GM21576 (cell line): ENCODE data around the gene ARL4A.
"Not testable (repeated sequence)": the region's sequence is repeated elsewhere in the genome, so short reads cannot be mapped to it uniquely, and the experiment has no call there.

Experiments used
- ATAC-seq: cut with Tn5 transposase; IDR thresholded peaks from one replicate; pipeline ENCODE4 v1.9.1; 2021; ENCODE audit warnings: mild to moderate bottlenecking, moderate library complexity; ENCODE audit not compliant: unreplicated experiment

ARL4A gene

DNA sequence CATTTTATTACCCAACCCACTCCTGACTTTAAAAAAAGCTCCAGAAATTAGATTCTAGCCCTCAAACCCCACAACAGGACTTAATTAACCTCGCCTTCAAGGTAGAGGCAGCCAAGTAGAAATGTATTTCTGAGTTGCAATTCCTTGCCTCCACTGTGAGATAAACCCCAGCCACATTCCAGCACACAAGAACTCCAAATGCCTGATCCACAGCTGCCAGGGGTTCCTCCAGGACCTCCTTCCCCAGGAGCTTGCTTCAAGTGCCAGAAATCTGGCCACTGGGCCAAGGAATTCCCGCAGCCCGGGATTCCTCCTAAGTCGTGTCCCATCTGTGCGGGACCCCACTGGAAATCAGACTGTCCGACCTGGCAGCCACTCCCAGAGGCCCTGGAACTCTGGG is 25.9 kb upstream of the ARL4A start:
- no peak for ATAC-seq

- no peak for ATAC-seq
Observed at GRCh38 chr7:12670000-12670729, 17.3 kb upstream of the ARL4A start.

GRCh38 chr7:12670743-12671520 is 16.5 kb upstream of the ARL4A start:
- ATAC-seq, result no peak

- ATAC-seq, result not testable (repeated sequence)
Observed at GRCh38 chr7:12673436-12673835, 14.0 kb upstream of the ARL4A start.

DNA sequence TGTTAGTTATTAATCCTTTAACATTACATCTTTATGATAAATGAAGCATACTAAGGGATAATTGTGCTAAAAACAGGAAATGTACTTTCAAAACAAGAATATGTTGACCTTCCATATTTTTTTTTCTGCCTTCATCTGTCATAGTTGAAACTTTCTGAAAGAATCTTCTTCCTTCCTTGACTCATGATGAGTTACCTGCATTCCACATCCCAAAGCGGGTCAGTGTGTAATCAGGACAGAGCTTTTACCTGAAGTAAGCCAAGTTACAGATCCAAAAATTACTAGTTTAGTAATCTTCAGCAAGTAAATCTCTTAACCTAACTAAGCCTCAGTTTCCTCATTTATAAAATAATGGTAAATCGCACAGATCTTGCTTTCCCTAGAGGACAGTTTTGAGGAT is 13.4 kb upstream of the ARL4A start:
- no peak for ATAC-seq

- no peak for ATAC-seq
Observed at GRCh38 chr7:12674861-12675260, 12.6 kb upstream of the ARL4A start.

GRCh38 chr7:12683678-12684585 is 3.5 kb upstream of the ARL4A start:
- no peak for ATAC-seq

- no peak for ATAC-seq
Observed at GRCh38 chr7:12684733-12685132, 2.7 kb upstream of the ARL4A start.

DNA sequence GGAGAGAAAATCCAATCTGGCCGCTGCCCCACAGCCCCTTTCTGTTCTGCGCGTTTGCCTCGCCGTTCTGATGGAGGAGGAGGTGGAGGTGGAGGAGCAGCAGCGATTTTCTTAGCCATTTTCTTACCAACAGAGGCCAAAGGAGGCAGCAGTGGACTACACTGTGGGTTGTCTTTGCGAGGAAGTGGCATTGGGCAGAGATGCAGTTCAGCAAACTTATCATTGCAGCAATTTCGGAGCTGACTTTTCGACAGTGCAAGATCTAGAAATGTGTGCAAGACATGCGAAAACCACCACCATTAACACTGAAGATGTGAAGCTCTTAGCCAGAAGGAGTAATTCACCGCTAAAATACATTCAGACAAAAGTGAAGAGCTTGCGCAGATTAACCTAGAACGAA is 1.9 kb upstream of the ARL4A start:
- no peak for ATAC-seq

- ATAC-seq, result peak; percentile 84
Observed at GRCh38 chr7:12686234-12686890, 1.1 kb upstream of the ARL4A start.

DNA sequence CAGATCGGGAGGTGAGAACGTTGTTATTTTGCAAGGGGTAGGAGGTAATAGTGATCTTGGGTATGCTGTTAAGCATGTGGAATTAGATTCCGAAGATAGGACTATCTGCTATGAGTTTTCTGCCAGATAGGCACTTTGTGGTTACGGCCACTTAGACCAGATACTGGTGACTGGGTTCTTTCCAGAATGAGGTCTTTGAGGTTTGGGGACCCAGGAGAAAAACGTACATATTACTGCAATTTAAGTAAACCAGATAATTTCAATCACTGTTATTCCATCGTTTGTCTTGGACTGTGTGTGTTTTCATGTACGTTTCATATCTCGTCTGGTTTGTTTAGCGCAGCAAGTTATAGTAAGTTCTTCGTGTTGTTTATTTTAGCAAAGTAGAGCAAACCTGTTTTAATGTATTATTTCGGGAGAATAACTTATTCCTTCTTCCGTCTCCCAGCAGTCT is 312 bp downstream of the ARL4A start:
- no peak for ATAC-seq

- ATAC-seq, result not testable (repeated sequence)
Observed at GRCh38 chr7:12688485-12689170, 1.2 kb downstream of the ARL4A start.

GRCh38 chr7:12689451-12689850 is 2.0 kb downstream of the ARL4A start:
- ATAC-seq, result no peak

GRCh38 chr7:12690041-12690878 is 2.8 kb downstream of the ARL4A start:
- ATAC-seq, result no peak

DNA sequence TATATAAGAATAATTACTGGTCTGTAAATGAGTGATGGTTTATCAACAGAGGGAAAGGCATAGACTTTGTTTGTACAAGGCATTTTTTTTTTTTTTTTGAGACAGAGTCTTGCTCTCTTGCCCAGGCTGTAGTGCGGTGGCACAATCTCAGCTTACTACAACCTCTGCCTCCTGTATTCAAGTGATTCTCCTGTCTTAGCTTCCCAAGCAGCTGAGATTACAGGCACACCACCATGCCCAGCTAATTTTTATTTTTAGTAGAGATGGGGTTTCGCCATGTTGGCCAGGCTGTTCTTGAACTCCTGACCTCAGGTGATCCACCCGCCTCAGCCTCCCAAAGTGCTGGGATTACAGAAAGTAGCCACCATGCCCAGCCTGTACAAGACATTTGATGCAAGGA is 4.0 kb downstream of the ARL4A start:
- not testable (repeated sequence) for ATAC-seq

DNA sequence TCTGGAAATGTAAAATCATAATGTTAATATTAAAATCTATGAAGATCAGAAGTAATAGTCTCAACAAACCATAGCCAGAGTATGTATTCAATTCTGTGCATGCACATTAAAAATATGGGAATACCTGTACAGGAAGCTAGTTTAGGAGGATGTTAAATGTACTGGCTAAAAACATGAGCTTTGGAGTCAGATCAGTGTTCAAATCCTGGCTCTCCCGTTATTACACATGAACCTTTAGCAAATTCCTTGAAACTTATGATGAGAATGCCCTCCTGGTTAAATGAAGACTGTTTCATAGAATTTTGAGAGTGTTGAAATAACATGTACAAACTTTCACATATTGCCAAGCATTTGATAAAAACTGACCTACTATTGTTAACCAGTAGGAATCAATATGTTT is 4.6 kb downstream of the ARL4A start:
- no peak for ATAC-seq

DNA sequence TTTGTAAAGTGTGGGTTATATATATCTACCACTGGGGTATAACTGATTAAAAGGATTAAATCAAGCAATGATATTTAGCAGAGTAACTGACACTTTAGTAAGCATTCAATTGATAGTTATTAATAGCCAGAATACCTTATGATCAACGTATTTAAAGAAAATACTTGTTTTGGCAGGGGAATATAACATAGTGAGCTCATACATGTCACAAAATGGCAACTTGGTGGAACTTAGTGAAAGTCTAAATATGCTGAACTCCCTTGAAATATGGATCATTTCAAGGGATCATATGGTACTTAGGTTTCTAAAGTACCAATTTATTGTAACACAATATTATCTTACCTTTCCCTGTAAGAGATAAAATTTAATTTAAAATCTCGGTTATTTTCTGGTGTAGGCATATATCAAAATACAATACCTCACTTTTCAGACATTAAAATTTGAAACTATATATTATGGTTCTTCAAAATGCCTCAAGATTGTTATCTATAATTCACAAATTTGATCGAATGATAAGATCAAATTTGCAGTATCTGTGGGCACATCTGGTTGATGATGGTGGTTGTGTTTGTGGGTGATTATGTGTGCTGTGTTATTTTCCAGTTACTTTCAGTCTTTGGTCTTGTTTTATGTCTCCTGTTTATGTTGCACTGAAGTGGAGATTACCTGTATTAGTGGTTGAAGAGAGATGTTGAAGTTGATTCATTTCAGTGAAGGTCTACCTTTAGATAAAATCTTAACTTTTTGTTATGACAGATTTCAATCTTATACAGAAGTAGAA is 5.2 kb downstream of the ARL4A start:
- ATAC-seq, result no peak

DNA sequence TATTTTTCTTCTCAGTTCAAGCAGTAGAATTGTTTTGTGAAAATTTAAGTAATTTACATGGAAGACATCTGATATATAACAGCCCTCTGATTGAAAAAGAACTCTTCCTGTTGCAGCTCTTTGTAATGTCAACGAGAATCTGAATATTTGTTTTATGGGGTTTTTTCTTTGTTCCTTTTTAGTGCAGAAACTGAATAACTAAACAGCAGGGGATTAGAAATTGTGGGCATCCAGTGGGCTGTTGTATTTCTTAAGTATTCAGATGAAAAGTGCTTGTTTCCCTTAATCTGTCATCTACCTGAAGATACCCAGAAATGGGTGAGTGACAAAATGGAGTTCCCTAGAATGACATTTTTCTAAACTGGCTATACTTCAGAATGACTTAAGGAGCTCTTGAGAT is 7.4 kb downstream of the ARL4A start:
- no peak for ATAC-seq

GRCh38 chr7:12695965-12696364 is 8.5 kb downstream of the ARL4A start:
- ATAC-seq, result no peak
